Measurements from ENCODE around the gene AGFG1.

DNA sequence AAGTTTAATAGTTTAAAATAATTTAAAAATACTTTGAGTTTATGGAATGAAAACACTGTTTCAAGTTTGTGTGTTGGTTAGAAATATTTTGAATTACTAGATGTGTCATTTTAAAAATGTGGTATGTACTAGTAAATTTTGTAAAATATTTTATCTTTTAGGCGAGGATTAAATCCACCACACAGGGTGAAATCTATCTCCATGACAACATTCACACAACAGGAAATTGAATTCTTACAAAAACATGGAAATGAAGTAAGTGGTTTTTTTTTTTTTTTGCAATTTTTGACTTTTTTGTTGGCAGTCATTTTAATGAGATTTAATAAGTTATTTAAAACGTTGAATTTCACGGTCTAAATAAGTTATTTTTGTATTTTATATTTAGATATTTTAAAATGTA is 19.4 kb downstream of the AGFG1 start:
- TF ChIP-seq SIN3A (IDR thresholded peaks at IDR 0.05; ENCODE audit: borderline replicate concordance, insufficient read depth, low read length): no peak
- TF ChIP-seq POLR2AphosphoS5 (IDR thresholded peaks at IDR 0.05; ENCODE audit: low read depth, low read length): no peak
- TF ChIP-seq, protein P1, sequence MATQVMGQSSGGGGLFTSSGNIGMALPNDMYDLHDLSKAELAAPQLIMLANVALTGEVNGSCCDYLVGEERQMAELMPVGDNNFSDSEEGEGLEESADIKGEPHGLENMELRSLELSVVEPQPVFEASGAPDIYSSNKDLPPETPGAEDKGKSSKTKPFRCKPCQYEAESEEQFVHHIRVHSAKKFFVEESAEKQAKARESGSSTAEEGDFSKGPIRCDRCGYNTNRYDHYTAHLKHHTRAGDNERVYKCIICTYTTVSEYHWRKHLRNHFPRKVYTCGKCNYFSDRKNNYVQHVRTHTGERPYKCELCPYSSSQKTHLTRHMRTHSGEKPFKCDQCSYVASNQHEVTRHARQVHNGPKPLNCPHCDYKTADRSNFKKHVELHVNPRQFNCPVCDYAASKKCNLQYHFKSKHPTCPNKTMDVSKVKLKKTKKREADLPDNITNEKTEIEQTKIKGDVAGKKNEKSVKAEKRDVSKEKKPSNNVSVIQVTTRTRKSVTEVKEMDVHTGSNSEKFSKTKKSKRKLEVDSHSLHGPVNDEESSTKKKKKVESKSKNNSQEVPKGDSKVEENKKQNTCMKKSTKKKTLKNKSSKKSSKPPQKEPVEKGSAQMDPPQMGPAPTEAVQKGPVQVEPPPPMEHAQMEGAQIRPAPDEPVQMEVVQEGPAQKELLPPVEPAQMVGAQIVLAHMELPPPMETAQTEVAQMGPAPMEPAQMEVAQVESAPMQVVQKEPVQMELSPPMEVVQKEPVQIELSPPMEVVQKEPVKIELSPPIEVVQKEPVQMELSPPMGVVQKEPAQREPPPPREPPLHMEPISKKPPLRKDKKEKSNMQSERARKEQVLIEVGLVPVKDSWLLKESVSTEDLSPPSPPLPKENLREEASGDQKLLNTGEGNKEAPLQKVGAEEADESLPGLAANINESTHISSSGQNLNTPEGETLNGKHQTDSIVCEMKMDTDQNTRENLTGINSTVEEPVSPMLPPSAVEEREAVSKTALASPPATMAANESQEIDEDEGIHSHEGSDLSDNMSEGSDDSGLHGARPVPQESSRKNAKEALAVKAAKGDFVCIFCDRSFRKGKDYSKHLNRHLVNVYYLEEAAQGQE (IDR thresholded peaks at IDR 0.05; ENCODE audit: insufficient read depth in 1 of 2, low read depth in 2 of 2, low read length in 2 of 2): no peak
